Right lobe of liver (tissue), 4 donors: ENCODE results near the gene TCAP.

Source experiments
- POLR2A ChIP-seq: fragments of 450-650 bp; IDR thresholded peaks from one replicate; pipeline ENCODE4 v1.6.1; 2017; ENCODE audit warnings: antibody characterized with exemption, mild to moderate bottlenecking
- TF ChIP-seq, protein P1 (sequence below), 4 donors: fragments of 200-600 bp in 3 of 4; fragments of 450-650 bp in 1 of 4; IDR thresholded peaks; one replicate each; pipeline versions ENCODE4 v1.5.1 to v1.8.0; 2016 to 2022; ENCODE audit warnings: antibody characterized with exemption in 4 of 4, mild to moderate bottlenecking in 2 of 4
- donor health status: DM: no; HTN: no; CAD: no.
- donor health status: DM: no; HTN: no; CAD: no.
- donor health status: DM: no; HTN: yes; CAD: no.

DNA sequence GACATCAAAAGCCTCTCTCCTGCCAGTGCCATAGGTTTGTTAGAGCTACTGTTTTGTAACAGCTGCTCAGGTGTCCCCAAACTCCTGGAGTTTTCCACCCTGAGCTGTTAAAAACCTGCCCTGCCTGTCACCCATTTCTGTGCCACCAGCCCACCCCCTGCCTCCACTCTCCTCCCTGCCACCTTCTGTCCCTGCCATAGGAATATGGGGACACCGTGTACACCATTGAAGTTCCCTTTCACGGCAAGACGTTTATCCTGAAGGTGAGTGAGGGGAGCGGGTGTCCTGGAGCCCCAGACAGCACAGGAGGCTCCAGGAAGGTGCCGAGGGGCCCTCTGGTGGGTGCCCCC, 5.2 kb upstream of the TCAP start:
- TF ChIP-seq, protein P1, sequence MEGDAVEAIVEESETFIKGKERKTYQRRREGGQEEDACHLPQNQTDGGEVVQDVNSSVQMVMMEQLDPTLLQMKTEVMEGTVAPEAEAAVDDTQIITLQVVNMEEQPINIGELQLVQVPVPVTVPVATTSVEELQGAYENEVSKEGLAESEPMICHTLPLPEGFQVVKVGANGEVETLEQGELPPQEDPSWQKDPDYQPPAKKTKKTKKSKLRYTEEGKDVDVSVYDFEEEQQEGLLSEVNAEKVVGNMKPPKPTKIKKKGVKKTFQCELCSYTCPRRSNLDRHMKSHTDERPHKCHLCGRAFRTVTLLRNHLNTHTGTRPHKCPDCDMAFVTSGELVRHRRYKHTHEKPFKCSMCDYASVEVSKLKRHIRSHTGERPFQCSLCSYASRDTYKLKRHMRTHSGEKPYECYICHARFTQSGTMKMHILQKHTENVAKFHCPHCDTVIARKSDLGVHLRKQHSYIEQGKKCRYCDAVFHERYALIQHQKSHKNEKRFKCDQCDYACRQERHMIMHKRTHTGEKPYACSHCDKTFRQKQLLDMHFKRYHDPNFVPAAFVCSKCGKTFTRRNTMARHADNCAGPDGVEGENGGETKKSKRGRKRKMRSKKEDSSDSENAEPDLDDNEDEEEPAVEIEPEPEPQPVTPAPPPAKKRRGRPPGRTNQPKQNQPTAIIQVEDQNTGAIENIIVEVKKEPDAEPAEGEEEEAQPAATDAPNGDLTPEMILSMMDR (IDR thresholded peaks at IDR 0.05): no peak
- no peak for TF ChIP-seq POLR2A
